ENCODE measurements around the gene C1QTNF9B.
"Not testable (repeated sequence)": the region's sequence is repeated elsewhere in the genome, so short reads cannot be mapped to it uniquely, and the experiment has no call there.

The C1QTNF9B gene

DNA sequence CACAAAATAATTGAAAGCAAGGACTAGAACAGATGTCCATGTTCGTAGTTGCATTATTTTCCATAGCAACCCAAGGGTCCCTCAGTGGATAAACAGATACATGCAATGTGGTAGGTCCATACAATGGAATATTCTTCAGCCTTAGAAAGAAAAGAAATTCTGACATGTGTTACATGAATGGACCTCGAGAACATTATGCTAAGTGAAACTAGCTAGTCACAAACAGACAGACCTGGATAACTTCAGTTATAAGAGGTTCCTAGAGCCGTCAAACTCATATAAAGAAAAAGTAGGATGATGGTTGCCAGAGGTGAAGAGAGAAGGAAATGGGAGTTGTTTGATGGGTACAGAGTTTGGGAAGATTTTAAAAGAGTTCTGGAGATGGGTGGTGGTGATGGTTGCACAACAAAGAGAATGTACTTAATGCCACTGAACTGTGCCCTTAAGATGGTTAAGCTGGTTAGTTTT is at the start of gene C1QTNF9B:
Gene C1QTNF9B, minus strand, starts transcription at position 51 of the 468 bp plus-strand sequence.
- in situ Hi-C loops (cut with MboI; ENCODE audit: low sequenced_read_pairs): not testable (repeated sequence)

DNA sequence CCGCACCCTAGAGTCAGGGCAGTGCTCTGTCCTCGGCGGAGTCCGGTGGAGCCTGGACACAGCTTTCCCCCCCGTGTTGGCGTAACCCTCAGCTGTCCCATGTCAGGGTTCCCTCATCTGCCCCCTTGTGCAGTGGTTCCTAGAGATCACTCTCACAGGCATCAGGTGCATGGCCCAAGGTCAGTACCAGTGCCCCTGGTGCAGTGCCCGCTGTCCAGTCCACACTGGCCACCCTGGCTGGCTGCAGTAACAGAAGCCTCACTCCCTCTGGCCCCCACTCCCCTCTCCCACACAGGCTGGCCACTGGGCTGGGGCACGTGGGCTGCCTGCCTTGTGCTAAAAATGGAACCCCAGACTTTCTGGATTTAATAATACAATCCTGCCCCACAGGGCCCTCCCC is 49.6 kb upstream of the C1QTNF9B start:
- in situ Hi-C loops (cut with MboI; ENCODE audit: low sequenced_read_pairs): no loop called here

DNA sequence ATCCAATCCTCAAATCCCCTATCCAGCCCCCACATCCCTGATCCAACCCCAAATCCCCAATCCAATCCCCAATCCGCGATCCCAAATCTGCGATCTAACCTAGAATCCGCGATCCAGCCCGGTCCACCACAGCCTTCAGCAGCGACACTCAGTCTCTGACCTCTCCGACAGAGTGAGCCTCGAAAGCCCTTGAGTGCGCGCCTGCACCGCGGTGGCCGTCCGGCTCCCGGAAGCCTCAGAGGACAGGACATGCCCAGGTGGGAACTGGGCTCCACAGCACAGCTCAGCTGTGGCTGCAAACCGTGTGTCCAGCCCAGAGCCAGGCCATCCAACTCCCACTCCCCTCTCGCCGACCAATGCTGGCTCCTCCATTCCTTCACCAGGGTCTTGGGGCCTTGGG is 48.8 kb upstream of the C1QTNF9B start:
- in situ Hi-C loops (cut with MboI; ENCODE audit: low sequenced_read_pairs): no loop called here

DNA sequence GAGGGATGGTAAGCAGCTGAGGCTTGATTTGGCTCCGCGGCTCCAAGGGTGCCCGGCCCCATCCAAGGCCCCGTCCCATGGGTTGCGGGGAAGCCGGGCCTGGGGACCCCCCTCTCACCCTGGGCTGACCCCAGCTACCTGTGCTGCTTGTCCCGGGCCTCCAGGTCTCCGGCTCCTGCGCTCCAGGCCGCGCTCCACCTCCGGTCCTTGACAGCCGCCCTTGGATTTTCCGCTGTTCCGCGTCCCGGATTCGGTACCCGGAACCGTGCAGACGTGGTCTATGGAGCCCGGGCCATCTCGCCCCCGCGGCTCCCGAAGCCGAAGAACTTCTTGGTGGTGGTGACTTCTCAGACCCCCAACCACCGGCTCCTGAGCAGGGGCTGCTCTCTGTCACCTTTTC is 48.3 kb upstream of the C1QTNF9B start:
- in situ Hi-C loops (cut with MboI; ENCODE audit: low sequenced_read_pairs): no loop called here

DNA sequence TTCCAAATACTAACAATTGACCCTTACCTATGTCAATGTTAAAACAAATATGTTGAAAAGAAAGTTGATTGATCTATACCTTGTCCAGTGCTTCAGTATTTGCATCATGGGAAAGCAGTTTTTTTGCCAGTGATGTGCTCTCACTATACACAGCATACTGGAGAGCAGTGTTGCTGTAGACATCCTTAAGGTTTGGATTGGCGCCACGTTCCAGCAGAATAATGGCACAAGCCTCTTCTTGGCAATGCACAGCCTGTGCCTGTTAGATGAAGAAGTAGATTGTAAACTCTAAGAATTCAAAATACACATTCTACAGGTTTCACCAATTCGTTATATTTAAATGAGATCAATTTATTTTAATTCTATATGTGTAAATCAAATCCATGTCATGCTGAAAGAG is 43.9 kb upstream of the C1QTNF9B start:
- in situ Hi-C loops (cut with MboI; ENCODE audit: low sequenced_read_pairs): no loop called here

DNA sequence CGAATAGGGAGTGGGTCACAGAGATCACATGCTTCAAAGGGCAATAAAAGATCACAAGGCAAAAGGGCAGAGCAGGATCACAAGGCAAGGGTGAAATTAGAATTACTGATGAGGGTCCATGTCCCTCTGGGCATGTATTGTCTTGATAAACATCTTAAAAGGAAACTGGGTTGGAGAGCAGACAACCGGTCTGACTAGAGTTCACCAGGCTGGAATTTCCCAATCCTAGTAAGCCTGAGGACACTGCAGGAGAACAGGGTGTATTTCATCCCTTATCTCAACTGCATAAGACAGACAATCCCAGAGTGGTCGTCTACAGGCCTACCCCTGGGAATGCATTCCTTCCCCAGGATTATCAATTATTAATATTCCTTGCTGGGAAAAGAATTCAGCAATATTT is 42.4 kb upstream of the C1QTNF9B start:
- in situ Hi-C loops (cut with MboI; ENCODE audit: low sequenced_read_pairs): not testable (repeated sequence)

DNA sequence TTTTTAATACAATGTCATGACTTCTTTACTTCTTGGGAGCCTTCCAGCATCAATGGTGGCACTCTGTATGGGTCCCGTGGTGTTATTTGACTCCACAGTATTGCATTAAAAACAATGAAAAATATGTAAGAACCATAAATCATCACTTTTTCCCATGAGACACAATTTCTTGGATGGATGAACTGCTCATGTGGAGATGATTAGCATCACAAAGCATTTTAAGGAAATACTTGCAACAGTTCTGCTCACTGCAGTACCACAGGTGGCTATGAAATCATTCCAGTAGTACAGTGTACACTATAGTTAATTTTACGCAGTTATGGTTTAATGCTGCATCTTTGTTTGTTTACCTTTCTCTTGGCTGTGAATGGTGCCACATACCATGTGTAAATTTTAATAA is 37.2 kb upstream of the C1QTNF9B start:
- in situ Hi-C loops (cut with MboI; ENCODE audit: low sequenced_read_pairs): no loop called here

DNA sequence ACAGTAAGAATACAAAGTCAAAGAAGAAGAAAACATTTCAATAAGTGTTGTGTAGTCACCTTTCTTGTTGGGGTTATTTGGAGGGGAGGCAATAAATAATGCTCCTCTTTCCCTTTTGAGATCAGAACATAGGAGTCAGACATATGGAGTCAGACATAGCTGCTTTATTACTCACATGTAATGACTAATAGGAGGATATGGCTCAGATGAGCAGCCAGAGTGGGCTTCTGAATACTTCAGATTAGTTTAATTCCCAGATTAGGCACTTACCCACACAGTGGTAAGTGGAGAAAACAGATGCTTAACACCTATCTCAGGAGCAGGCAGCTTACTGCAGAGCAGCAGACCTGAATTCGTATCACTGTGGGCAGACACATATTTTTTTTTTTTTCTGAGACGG is 31.7 kb upstream of the C1QTNF9B start:
- in situ Hi-C loops (cut with MboI; ENCODE audit: low sequenced_read_pairs): no loop called here

DNA sequence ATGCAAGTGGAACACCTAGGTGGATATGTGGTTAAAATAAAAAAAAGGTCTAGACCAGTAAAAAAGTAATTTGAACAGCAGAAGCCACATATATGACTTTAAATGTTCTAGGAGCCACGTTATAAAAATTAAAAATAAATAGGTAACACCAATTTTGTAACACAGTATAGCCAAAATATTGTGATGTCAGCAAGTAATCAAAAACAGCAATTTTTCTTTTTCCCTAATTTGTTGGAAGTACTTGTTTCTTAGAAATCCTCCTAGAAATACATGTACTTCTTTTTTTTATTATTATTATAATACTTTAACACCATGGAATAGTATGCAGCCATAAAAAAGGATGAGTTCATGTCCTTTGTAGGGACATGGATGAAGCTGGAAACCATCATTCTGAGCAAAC is 25.7 kb upstream of the C1QTNF9B start:
- in situ Hi-C loops (cut with MboI; ENCODE audit: low sequenced_read_pairs): no loop called here

DNA sequence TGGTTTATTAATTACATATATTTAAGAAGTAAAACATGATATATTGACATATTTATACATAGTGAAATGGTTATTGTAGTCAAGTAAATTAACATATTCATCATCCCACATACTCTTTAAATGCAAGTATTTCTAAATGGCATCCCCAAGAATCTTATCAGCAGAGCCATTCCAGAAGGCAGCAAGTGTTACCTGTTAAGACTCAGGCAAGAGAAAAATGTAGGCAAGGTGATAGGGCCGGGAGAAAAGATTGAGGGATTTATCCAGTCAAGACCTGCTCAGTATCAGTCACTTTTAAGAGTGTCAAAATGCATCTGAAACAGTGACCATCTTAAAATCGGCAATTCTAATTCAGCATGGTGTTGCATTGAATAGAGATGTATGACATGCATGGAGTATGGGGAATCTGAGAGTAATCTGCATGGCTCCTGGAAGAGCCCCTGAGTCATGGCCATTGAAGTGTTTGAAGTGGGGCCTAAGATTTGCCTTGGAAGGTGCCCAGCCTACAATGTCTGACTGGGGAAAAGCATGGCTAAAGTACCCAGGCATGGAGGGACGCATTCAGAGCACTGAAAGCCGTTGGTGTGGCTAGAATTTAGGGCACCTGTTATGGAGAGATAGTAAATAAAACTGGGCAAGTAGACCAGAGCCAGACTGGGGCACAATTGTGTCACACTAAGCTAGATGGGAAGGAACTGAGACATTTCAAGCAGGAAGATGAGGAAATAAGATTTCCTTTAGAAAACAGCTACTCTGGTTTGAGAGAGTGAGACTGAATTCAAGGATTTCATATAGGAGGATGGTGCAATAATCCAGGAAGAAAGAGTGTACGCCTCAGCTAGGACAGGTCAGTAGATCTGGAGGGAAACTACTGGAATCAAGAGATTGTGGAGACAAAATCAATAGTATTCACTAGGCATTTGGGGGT is 25.0 kb upstream of the C1QTNF9B start:
- in situ Hi-C loops (cut with MboI; ENCODE audit: low sequenced_read_pairs): no loop called here

DNA sequence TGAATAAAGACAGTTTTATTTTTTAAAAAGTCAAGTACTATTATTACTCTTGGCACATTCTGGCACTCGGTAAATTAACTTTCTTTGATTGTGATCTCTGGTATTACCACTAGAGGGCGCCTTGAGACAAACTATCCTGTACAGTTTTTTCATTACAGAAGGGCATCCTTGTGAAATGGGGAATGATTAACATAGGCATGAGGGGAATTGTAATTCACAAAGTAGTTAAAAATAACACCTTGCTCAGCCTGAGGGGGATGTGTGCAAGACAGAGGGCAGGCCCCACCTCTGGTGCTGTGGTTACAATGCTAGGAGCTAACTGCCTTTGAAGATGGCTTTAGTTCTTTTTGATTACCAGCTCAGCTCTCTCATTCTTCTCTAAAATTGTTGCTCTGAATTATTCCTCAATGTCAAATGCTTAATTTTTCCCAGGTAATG is 24.2 kb upstream of the C1QTNF9B start:
- in situ Hi-C loops (cut with MboI; ENCODE audit: low sequenced_read_pairs): no loop called here

DNA sequence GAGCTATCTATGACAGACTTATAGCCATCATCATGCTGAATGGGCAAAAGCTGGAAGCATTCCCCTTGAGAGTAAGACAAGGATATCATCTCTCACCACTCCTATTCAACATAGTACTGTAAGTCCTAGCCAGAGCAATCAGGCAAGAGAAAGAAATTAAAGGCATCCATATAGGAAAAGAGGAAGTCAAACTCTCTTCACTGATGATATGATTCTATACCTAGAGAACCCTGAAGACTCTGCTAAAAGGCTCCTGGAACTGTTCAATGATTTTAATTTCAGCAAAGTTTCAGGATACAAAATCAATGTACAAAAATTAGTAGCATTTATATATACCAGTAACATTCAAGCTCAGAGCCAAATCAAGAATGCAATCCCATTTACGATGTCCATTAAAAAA is 21.7 kb upstream of the C1QTNF9B start:
- in situ Hi-C loops (cut with MboI; ENCODE audit: low sequenced_read_pairs): no loop called here

DNA sequence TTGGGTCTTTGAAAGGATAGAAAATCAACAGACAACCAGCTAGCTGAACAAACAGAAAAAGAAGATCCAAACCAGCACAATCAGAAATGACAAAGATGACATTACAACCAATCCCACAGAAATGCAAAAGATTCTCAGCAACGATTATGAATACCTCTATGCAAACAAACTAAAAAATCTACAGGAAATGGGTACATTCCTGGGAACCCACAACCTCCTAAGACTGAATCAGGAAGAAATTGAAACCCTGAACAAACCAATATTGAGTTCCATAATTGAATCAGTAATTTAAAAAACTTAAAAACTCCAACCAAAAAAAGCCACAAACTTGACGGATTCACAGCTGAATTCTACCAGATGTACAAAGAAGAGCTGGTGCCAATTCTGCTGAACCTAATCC is 20.9 kb upstream of the C1QTNF9B start:
- in situ Hi-C loops (cut with MboI; ENCODE audit: low sequenced_read_pairs): no loop called here

DNA sequence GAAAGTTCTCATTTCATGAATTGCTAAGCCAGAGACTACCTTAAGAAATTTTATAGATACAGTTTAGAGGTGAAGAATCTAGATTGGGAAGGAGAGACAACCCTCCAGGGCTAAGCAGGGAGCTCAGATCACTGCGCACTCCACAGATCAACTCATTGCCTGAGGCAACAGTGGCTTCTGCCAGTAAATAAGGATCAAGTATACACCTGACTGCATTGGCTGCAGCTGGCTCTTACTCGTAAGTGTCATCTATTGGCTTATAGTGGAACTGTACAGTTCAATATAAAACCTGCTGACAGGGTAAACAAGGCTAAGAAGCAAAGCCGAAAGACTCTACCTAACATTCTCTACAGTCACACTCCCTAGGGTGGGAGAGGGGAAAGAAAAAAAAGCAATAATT is 18.0 kb upstream of the C1QTNF9B start:
- in situ Hi-C loops (cut with MboI; ENCODE audit: low sequenced_read_pairs): no loop called here

DNA sequence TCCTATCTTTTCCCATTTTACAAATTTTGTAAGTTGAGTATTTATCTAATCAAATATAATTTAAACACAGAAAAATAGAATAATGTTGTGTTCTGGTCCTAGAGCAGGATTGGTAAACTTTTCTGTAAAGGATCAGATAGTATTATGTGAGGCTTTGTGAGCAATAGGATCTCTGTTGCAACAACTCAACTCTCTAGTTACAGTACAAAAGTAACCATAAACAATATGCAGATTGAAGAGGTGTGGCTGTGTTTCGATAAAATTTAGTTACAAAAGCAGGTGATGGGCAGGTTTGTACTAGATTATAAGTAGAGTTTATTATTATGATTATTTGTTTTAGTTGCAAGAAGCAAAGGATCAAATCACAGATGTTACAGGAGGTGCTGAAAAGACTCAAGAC is 15.2 kb upstream of the C1QTNF9B start:
- in situ Hi-C loops (cut with MboI; ENCODE audit: low sequenced_read_pairs): no loop called here

DNA sequence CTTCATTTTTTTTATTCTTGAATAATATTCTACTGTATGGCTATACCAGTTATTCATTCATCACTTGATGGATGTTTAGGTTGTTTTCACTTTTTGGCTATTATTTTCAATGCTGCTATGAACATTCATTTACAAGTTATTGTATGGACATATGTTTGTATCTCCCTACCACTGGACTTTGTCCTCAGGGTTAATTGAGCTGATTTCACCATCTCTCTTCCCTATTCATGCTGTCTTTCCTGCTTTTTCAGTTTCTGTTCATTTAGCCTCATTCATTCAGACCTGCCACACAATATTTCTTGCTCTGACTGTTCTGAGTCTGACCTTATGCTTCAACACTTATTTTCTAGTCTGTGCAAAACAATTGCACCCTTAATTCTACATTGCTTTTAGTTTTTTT is 12.3 kb upstream of the C1QTNF9B start:
- in situ Hi-C loops (cut with MboI; ENCODE audit: low sequenced_read_pairs): no loop called here

DNA sequence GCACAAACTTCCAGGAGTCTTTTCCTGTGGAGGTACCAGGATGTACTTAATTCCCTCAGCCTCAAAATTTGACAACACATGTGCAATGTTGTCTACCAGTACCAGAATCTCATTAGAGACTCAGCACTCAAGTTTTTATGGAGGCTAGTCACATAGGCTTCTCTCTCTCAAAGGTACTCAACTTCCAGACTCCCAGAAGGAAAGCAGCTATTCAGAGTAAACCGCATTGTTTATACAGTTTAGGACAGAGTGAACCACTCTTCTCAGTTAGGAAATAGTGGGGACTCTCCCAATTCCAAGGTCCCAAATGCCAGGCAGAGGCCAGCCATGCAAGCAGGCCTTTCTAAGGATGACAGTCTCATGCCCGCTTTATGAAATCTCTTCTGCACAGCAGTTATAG is 8.5 kb upstream of the C1QTNF9B start:
- in situ Hi-C loops (cut with MboI; ENCODE audit: low sequenced_read_pairs): no loop called here

DNA sequence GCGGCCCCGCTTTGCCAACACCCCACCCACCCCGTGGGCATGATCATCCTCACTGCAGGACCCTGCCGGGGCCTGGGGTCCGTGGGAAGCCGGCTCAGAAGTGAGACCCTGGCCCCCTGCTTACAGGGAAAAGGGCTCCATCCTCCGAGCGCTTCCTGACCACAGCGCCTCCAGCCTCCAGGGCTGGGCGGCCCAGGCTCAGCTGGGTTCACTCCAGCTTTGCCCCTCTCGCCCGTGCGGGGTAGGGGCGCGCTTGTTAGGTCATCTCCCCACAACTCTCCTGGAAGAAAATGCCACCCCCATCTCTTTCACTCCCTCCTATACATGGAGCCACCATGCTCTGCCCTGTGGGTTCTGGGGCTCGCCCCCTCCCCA is 6.6 kb upstream of the C1QTNF9B start:
- in situ Hi-C loops (cut with MboI; ENCODE audit: low sequenced_read_pairs): no loop called here

DNA sequence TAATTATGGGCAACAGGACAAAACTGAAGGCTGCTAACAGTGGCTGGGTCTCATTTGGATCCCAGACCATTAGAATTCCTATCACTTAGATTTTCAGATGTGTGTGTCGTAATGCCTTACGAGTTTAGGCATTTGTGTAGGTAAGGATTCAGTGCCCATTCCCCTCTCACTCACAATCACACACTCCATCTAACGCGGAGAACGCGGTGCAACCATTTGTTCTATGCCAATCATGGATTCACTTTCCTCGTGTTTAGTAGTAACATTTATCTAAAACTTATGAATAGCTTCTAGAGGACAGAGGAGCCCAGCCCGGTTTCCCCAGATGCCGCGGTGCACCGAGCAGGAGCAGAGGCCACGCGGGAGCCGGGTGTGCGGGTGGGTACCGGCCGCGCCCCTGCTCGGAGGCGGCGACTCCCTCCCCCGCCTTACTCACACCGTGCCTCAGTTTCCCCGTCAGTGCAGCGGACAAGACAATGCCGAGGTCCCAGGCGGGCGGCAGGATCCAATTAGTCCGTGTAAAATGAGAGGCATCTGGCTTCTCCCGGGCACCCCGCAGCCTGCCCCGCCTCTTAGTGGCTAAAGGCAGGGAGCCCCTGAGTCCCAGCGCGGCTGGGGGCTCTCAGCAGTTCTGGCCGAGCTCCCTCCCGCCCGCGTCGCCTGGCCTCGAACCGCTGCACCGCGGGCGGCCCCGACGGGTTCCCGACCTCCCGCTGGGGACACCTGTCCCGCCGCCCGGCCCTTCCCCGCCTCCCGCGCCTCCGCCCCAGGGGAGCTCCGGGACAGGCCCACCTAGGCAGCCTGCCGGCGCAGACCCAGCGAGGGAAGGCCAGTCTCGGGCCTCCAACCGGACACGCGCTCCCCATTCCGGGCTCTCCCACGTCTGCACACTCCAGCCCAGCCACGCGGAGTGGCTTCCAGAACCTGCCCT is 5.9 kb upstream of the C1QTNF9B start:
- in situ Hi-C loops (cut with MboI; ENCODE audit: low sequenced_read_pairs): no loop called here

DNA sequence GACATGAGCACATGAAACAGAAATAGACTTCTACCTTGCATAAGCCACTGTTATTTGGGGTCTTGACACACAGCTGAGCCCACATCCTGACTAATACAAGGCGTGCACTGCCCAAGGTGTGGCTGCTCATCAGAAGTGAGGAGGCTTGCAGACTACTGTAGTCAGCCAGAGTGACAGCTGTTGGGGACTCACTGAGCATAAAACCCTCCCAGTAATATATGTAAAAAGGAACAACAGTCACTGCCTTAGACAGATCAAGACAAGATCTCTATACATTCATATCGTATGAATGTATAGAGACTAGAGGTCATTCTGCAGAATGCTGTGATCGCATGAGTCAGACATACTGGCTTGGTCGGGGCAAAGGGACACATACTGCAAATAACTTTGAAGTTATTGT is 4.1 kb upstream of the C1QTNF9B start:
- in situ Hi-C loops (cut with MboI; ENCODE audit: low sequenced_read_pairs): no loop called here

DNA sequence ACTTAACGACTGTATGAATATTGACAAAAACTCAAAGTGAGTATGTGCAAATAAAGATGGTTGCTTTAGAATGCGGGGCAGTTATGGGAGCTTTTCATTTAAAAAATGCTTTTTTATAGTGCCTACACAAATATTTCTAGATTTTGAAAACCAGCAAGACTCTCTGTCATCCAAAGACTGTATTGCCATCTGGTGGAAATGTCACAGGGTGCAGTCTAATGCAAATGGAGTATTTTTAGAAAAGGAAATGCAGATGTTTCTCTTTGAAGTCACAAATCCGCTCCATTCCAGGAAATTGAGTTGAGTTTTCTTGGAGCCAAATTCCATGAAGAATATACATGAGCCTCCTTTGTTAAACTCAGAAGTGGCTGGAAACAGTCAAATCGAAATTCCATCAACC is 2.3 kb upstream of the C1QTNF9B start:
- in situ Hi-C loops (cut with MboI; ENCODE audit: low sequenced_read_pairs): no loop called here

DNA sequence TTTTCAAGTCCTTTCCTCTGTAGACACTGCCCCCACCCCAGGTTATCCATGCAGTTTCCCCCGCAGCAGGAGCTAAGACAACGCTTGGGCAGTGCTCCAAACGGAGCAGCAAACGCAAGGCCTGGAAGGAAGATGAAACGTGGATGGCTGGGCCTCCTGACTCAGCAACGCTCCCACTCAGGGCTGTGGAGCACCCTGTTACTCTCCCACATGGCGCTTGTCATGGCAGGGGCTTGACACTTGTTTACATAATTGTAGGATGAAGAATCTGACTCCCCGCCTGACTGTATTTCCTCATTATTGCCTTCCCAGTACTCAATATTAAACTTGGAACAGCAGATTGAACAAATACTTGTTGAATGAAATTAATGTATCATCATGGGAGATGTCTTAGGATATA is 799 bp upstream of the C1QTNF9B start:
- in situ Hi-C loops (cut with MboI; ENCODE audit: low sequenced_read_pairs): no loop called here
